Measurements from ENCODE around the gene ADORA1.

ADORA1 gene

GRCh38 chr1:203145321-203146041, 18.0 kb downstream of the ADORA1 start:
- no peak overlapping the region for H3K27ac ChIP-seq (ENCODE audit: low read depth, low read length)

GRCh38 chr1:203146042-203146369, 18.5 kb downstream of the ADORA1 start:
- H3K36me3 ChIP-seq (ENCODE audit: control insufficient read depth, insufficient read depth, low read length): no peaks in the 10 kb centered on the region
- H3K4me1 ChIP-seq (ENCODE audit: control insufficient read depth, insufficient read depth, low read length): peaks cover 18% of the 10 kb centered on the region
- H3K4me3 ChIP-seq (ENCODE audit: low read depth, low read length): no peak overlapping the region
- no peaks in the 10 kb centered on the region for H3K9me3 ChIP-seq (ENCODE audit: control insufficient read depth, insufficient read depth, low read length)
- no peak overlapping the region for H3K27ac ChIP-seq (ENCODE audit: low read depth, low read length)
- no peak overlapping the region for H3K9ac ChIP-seq (ENCODE audit: low read depth, low read length)
- H3K27me3 ChIP-seq (ENCODE audit: control insufficient read depth, insufficient read depth, low read length): no peaks in the 10 kb centered on the region

More at GRCh38 chr1:203145321-203146041, 18.0 kb downstream of the ADORA1 start:
- H3K27me3 ChIP-seq (ENCODE audit: control insufficient read depth, insufficient read depth, low read length): no peaks in the 10 kb centered on the region
- H3K9me3 ChIP-seq (ENCODE audit: control insufficient read depth, insufficient read depth, low read length): no peaks in the 10 kb centered on the region
- H3K4me1 ChIP-seq (ENCODE audit: control insufficient read depth, insufficient read depth, low read length): peaks cover 18% of the 10 kb centered on the region
- no peak overlapping the region for H3K4me3 ChIP-seq (ENCODE audit: low read depth, low read length)
- H3K9ac ChIP-seq (ENCODE audit: low read depth, low read length): no peak overlapping the region
- no peaks in the 10 kb centered on the region for H3K36me3 ChIP-seq (ENCODE audit: control insufficient read depth, insufficient read depth, low read length)

GRCh38 chr1:203146537-203146936, 19.0 kb downstream of the ADORA1 start:
- Histone ChIP-seq H3K27me3 (ENCODE audit: control insufficient read depth, insufficient read depth, low read length) (no peaks in the 10 kb centered on the region), H3K27ac (ENCODE audit: low read depth, low read length) (no peak overlapping the region), H3K9ac (ENCODE audit: low read depth, low read length) (no peak overlapping the region), H3K9me3 (ENCODE audit: control insufficient read depth, insufficient read depth, low read length) (no peaks in the 10 kb centered on the region), H3K4me3 (ENCODE audit: low read depth, low read length) (no peak overlapping the region), H3K36me3 (ENCODE audit: control insufficient read depth, insufficient read depth, low read length) (no peaks in the 10 kb centered on the region), H3K4me1 (ENCODE audit: control insufficient read depth, insufficient read depth, low read length) (peaks cover 18% of the 10 kb centered on the region)

GRCh38 chr1:203147376-203147775, 19.9 kb downstream of the ADORA1 start:
- H3K4me1 ChIP-seq (ENCODE audit: control insufficient read depth, insufficient read depth, low read length): peaks cover 21% of the 10 kb centered on the region
- H3K4me3 ChIP-seq (ENCODE audit: low read depth, low read length): no peak overlapping the region
- peak overlapping the region; percentile 13 for H3K27ac ChIP-seq (ENCODE audit: low read depth, low read length)
- H3K9ac ChIP-seq (ENCODE audit: low read depth, low read length): no peak overlapping the region
- no peaks in the 10 kb centered on the region for H3K27me3 ChIP-seq (ENCODE audit: control insufficient read depth, insufficient read depth, low read length)
- H3K9me3 ChIP-seq (ENCODE audit: control insufficient read depth, insufficient read depth, low read length): no peaks in the 10 kb centered on the region
- no peaks in the 10 kb centered on the region for H3K36me3 ChIP-seq (ENCODE audit: control insufficient read depth, insufficient read depth, low read length)

GRCh38 chr1:203148127-203148526, 20.6 kb downstream of the ADORA1 start:
- Histone ChIP-seq H3K4me1 (ENCODE audit: control insufficient read depth, insufficient read depth, low read length) (peaks cover 28% of the 10 kb centered on the region), H3K9me3 (ENCODE audit: control insufficient read depth, insufficient read depth, low read length) (no peaks in the 10 kb centered on the region), H3K27ac (ENCODE audit: low read depth, low read length) (no peak overlapping the region)

GRCh38 chr1:203148579-203148978, 21.1 kb downstream of the ADORA1 start:
- H3K27me3 ChIP-seq (ENCODE audit: control insufficient read depth, insufficient read depth, low read length): no peaks in the 10 kb centered on the region
- no peak overlapping the region for H3K27ac ChIP-seq (ENCODE audit: low read depth, low read length)
- H3K4me1 ChIP-seq (ENCODE audit: control insufficient read depth, insufficient read depth, low read length): peaks cover 32% of the 10 kb centered on the region
- H3K9me3 ChIP-seq (ENCODE audit: control insufficient read depth, insufficient read depth, low read length): no peaks in the 10 kb centered on the region
- no peak overlapping the region for H3K9ac ChIP-seq (ENCODE audit: low read depth, low read length)
- no peaks in the 10 kb centered on the region for H3K36me3 ChIP-seq (ENCODE audit: control insufficient read depth, insufficient read depth, low read length)
- no peak overlapping the region for H3K4me3 ChIP-seq (ENCODE audit: low read depth, low read length)

More at GRCh38 chr1:203148127-203148526, 20.6 kb downstream of the ADORA1 start:
- no peak overlapping the region for H3K4me3 ChIP-seq (ENCODE audit: low read depth, low read length)
- no peaks in the 10 kb centered on the region for H3K36me3 ChIP-seq (ENCODE audit: control insufficient read depth, insufficient read depth, low read length)
- H3K9ac ChIP-seq (ENCODE audit: low read depth, low read length): no peak overlapping the region
- H3K27me3 ChIP-seq (ENCODE audit: control insufficient read depth, insufficient read depth, low read length): no peaks in the 10 kb centered on the region

GRCh38 chr1:203149188-203149840, 21.8 kb downstream of the ADORA1 start:
- Histone ChIP-seq H3K4me1 (ENCODE audit: control insufficient read depth, insufficient read depth, low read length) (peaks cover 37% of the 10 kb centered on the region), H3K4me3 (ENCODE audit: low read depth, low read length) (no peak overlapping the region), H3K27ac (ENCODE audit: low read depth, low read length) (no peak overlapping the region), H3K36me3 (ENCODE audit: control insufficient read depth, insufficient read depth, low read length) (no peaks in the 10 kb centered on the region), H3K27me3 (ENCODE audit: control insufficient read depth, insufficient read depth, low read length) (no peaks in the 10 kb centered on the region), H3K9me3 (ENCODE audit: control insufficient read depth, insufficient read depth, low read length) (no peaks in the 10 kb centered on the region), H3K9ac (ENCODE audit: low read depth, low read length) (no peak overlapping the region)

GRCh38 chr1:203150511-203151297, 23.2 kb downstream of the ADORA1 start:
- Histone ChIP-seq H3K27ac (ENCODE audit: low read depth, low read length) (no peak overlapping the region), H3K27me3 (ENCODE audit: control insufficient read depth, insufficient read depth, low read length) (no peaks in the 10 kb centered on the region), H3K9ac (ENCODE audit: low read depth, low read length) (no peak overlapping the region), H3K4me3 (ENCODE audit: low read depth, low read length) (no peak overlapping the region), H3K4me1 (ENCODE audit: control insufficient read depth, insufficient read depth, low read length) (peaks cover 44% of the 10 kb centered on the region), H3K36me3 (ENCODE audit: control insufficient read depth, insufficient read depth, low read length) (no peaks in the 10 kb centered on the region), H3K9me3 (ENCODE audit: control insufficient read depth, insufficient read depth, low read length) (no peaks in the 10 kb centered on the region)

GRCh38 chr1:203151362-203152157, 24.0 kb downstream of the ADORA1 start:
- Histone ChIP-seq H3K9me3 (ENCODE audit: control insufficient read depth, insufficient read depth, low read length) (no peaks in the 10 kb centered on the region), H3K27ac (ENCODE audit: low read depth, low read length) (peak overlapping the region; percentile 67), H3K27me3 (ENCODE audit: control insufficient read depth, insufficient read depth, low read length) (no peaks in the 10 kb centered on the region), H3K4me1 (ENCODE audit: control insufficient read depth, insufficient read depth, low read length) (peaks cover 41% of the 10 kb centered on the region), H3K9ac (ENCODE audit: low read depth, low read length) (no peak overlapping the region), H3K36me3 (ENCODE audit: control insufficient read depth, insufficient read depth, low read length) (no peaks in the 10 kb centered on the region), H3K4me3 (ENCODE audit: low read depth, low read length) (no peak overlapping the region)

- Histone ChIP-seq H3K4me3 (ENCODE audit: low read depth, low read length) (no peak overlapping the region), H3K4me1 (ENCODE audit: control insufficient read depth, insufficient read depth, low read length) (peaks cover 33% of the 10 kb centered on the region), H3K9ac (ENCODE audit: low read depth, low read length) (no peak overlapping the region)
These were observed 24.9 kb downstream of the ADORA1 start for GRCh38 chr1:203152158-203153034.

More at GRCh38 chr1:203152158-203153034, 24.9 kb downstream of the ADORA1 start:
- H3K27ac ChIP-seq (ENCODE audit: low read depth, low read length): peak overlapping the region; percentile 67
- H3K27me3 ChIP-seq (ENCODE audit: control insufficient read depth, insufficient read depth, low read length): no peaks in the 10 kb centered on the region
- no peaks in the 10 kb centered on the region for H3K36me3 ChIP-seq (ENCODE audit: control insufficient read depth, insufficient read depth, low read length)
- H3K9me3 ChIP-seq (ENCODE audit: control insufficient read depth, insufficient read depth, low read length): no peaks in the 10 kb centered on the region
